Neural progenitor cell (in vitro differentiated cells): ENCODE results near the gene SUPT4H1. TPM values are rescaled to one million over a fixed set of nuclear protein-coding genes. Genes with fewer than 3 reads are reported as not detected.

Experiments
- DNase-seq: peaks from one replicate; pipeline ENCODE4 v3.0.0-alpha.2; 2016; ENCODE audit warnings: low spot score
- H2AFZ ChIP-seq: fragments of 200-600 bp; sonication (generic); replicated peaks from 2 replicates; pipeline ENCODE4 v1.6.1; 2016; ENCODE audit warnings: antibody characterized with exemption
- H3F3A ChIP-seq: fragments of 200-600 bp; sonication (generic); 2 replicates; pipeline ENCODE4 v1.6.1; 2016; ENCODE audit warnings: antibody characterized with exemption, low read depth
- H3K27ac ChIP-seq: fragments of 200-600 bp; sonication (generic); 2 replicates; pipeline ENCODE4 v1.5.1; 2016; ENCODE audit warnings: mild to moderate bottlenecking
- H3K27me3 ChIP-seq: fragments of 200-600 bp; sonication (generic); 2 replicates; pipeline ENCODE4 v1.6.1; 2016; ENCODE audit warnings: mild to moderate bottlenecking, moderate library complexity
- H3K36me3 ChIP-seq: fragments of 200-600 bp; sonication (generic); 2 replicates; pipeline ENCODE4 v1.5.1; 2016
- H3K4me1 ChIP-seq: fragments of 200-600 bp; sonication (generic); 2 replicates; pipeline ENCODE4 v1.6.1; 2016; ENCODE audit warnings: mixed run types
- H3K4me2 ChIP-seq: fragments of 200-600 bp; sonication (generic); 2 replicates; pipeline ENCODE4 v1.6.1; 2016
- H3K4me3 ChIP-seq: fragments of 200-600 bp; sonication (generic); 2 replicates; pipeline ENCODE4 v1.5.1; 2016
- H3K79me2 ChIP-seq: fragments of 200-600 bp; sonication (generic); 2 replicates; pipeline ENCODE4 v1.6.1; 2016; ENCODE audit warnings: low read depth
- H3K9ac ChIP-seq: fragments of 200-600 bp; sonication (generic); 2 replicates; pipeline ENCODE4 v1.6.1; 2016
- H3K9me3 ChIP-seq: fragments of 200-600 bp; sonication (generic); 2 replicates; pipeline ENCODE4 v1.5.1; 2016; ENCODE audit warnings: low read depth
- H4K20me1 ChIP-seq: fragments of 200-600 bp; sonication (generic); 2 replicates; pipeline ENCODE4 v1.6.1; 2016; ENCODE audit warnings: low read depth
- H3K27ac Mint-ChIP-seq: 3 replicates; pipeline ENCODE4 v1.8.0; 2021; ENCODE audit warnings: mixed read lengths
- H3K27me3 Mint-ChIP-seq: 2 replicates; pipeline ENCODE4 v1.8.0; 2022; ENCODE audit warnings: low read depth, mild to moderate bottlenecking, inconsistent platforms, moderate library complexity, mixed read lengths; ENCODE audit not compliant: insufficient read depth
- H3K36me3 Mint-ChIP-seq: 3 replicates; pipeline ENCODE4 v1.8.0; 2021; ENCODE audit warnings: mixed read lengths
- H3K4me1 Mint-ChIP-seq: 3 replicates; pipeline ENCODE4 v1.8.0; 2021; ENCODE audit warnings: mixed read lengths
- H3K4me3 Mint-ChIP-seq: 3 replicates; pipeline ENCODE4 v1.8.0; 2021; ENCODE audit warnings: mild to moderate bottlenecking, moderate library complexity, mixed read lengths
- H3K9me3 Mint-ChIP-seq: 3 replicates; pipeline ENCODE4 v1.8.0; 2020; ENCODE audit warnings: mixed read lengths
- CTCF ChIP-seq: fragments of 200-600 bp; sonication (generic); IDR thresholded peaks from 2 replicates; pipeline ENCODE4 v1.5.1; 2017; ENCODE audit warnings: antibody characterized with exemption, mild to moderate bottlenecking
- EZH2 ChIP-seq: fragments of 200-600 bp; sonication (generic); IDR thresholded peaks from 2 replicates; pipeline ENCODE4 v1.6.1; 2017; ENCODE audit warnings: antibody characterized with exemption, mild to moderate bottlenecking, moderate library complexity
- EZH2phosphoT487 ChIP-seq: fragments of 200-600 bp; sonication (generic); IDR thresholded peaks from 2 replicates; pipeline ENCODE4 v1.6.1; 2017; ENCODE audit warnings: antibody characterized with exemption
- total RNA-seq: library from RNA; depleted of rRNA; stranded (reverse); fragments of >200 nt; gene quantifications from 2 replicates; pipeline ENCODE4 v1.2.3, GENCODE V29; 2015; ENCODE audit warnings: low replicate concordance

The SUPT4H1 gene
- total RNA-seq, 1 donor from 2014 or later, result 103 TPM

- Mint-ChIP-seq H3K4me1 (peaks cover 42% of the 10 kb centered on the region), H3K36me3 (peaks cover 5% of the 10 kb centered on the region), H3K27ac (no peak overlapping the region), H3K9me3 (no peaks in the 10 kb centered on the region), H3K27me3 (peaks cover 26% of the 10 kb centered on the region), H3K4me3 (no peak overlapping the region)
- Histone ChIP-seq H3F3A (no peaks in the 10 kb centered on the region), H2AFZ (no peak overlapping the region), H4K20me1 (no peaks in the 10 kb centered on the region), H3K4me1 (no peaks in the 10 kb centered on the region), H3K79me2 (no peaks in the 10 kb centered on the region), H3K9me3 (no peaks in the 10 kb centered on the region), H3K27ac (no peak overlapping the region), H3K36me3 (no peaks in the 10 kb centered on the region), H3K9ac (no peak overlapping the region), H3K4me2 (no peak overlapping the region), H3K4me3 (no peak overlapping the region), H3K27me3 (no peaks in the 10 kb centered on the region)
- TF ChIP-seq EZH2phosphoT487 (no peak), CTCF (no peak), EZH2 (no peak)
- DNase-seq, result no peak
Observed at GRCh38 chr17:58311429-58311894, 40.5 kb downstream of the SUPT4H1 start.

GRCh38 chr17:58310511-58311428 is 41.2 kb downstream of the SUPT4H1 start:
- Histone ChIP-seq H3K27me3 (no peaks in the 10 kb centered on the region), H3K36me3 (no peaks in the 10 kb centered on the region), H3K4me3 (no peak overlapping the region), H3K4me1 (no peaks in the 10 kb centered on the region), H3K9me3 (no peaks in the 10 kb centered on the region), H3K9ac (no peak overlapping the region), H3K79me2 (no peaks in the 10 kb centered on the region), H3K4me2 (no peak overlapping the region), H3F3A (no peaks in the 10 kb centered on the region), H4K20me1 (no peaks in the 10 kb centered on the region), H3K27ac (no peak overlapping the region), H2AFZ (no peak overlapping the region)
- H3K27ac Mint-ChIP-seq, result no peak overlapping the region
- H3K27me3 Mint-ChIP-seq, result peaks cover 26% of the 10 kb centered on the region
- TF ChIP-seq CTCF, result no peak
- no peak for TF ChIP-seq EZH2phosphoT487
- no peak for TF ChIP-seq EZH2
- peaks cover 42% of the 10 kb centered on the region for H3K4me1 Mint-ChIP-seq
- H3K36me3 Mint-ChIP-seq, result peaks cover 5% of the 10 kb centered on the region
- no peak for DNase-seq
- no peaks in the 10 kb centered on the region for H3K9me3 Mint-ChIP-seq
- H3K4me3 Mint-ChIP-seq, result no peak overlapping the region

DNA sequence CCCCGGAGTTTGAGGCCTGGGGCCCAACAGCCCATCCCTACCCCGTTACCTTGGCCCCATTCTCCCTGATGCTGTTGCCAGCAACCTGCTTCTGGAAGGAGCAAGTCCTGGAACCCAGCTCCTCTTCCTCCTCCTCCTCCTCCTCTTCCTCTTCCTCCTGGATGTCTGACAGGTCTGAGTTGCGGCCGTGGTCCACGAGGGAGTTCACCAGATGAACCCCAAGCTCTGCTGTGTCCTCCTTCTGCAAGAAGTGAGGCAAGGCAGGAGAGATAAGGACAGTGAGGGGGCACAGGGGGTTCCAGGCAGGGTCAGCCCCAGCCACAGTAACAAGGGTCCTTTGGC is 42.1 kb downstream of the SUPT4H1 start:
- Mint-ChIP-seq H3K27ac (peak overlapping the region; percentile 68), H3K4me1 (peaks cover 35% of the 10 kb centered on the region), H3K27me3 (peaks cover 19% of the 10 kb centered on the region), H3K9me3 (no peaks in the 10 kb centered on the region), H3K4me3 (no peak overlapping the region), H3K36me3 (peaks cover 2% of the 10 kb centered on the region)
- Histone ChIP-seq H3K27me3 (no peaks in the 10 kb centered on the region), H3K9ac (no peak overlapping the region), H2AFZ (no peak overlapping the region), H3K36me3 (no peaks in the 10 kb centered on the region), H3K4me2 (no peak overlapping the region), H3K4me3 (no peak overlapping the region), H3K79me2 (no peaks in the 10 kb centered on the region), H3K27ac (no peak overlapping the region), H3F3A (no peaks in the 10 kb centered on the region), H3K4me1 (no peaks in the 10 kb centered on the region), H3K9me3 (no peaks in the 10 kb centered on the region), H4K20me1 (no peaks in the 10 kb centered on the region)
- no peak for TF ChIP-seq CTCF
- DNase-seq, result no peak
